Gastroesophageal sphincter (tissue), 3 donors: Measurements from ENCODE around the gene LIF.

Experiments used
- EP300 ChIP-seq: sonication (generic); formaldehyde crosslinking; IDR thresholded peaks from one replicate; pipeline ENCODE4 v1.6.1; 2017; ENCODE audit warnings: antibody characterized with exemption, mild to moderate bottlenecking
- POLR2AphosphoS5 ChIP-seq: sonication (generic); formaldehyde crosslinking; IDR thresholded peaks from one replicate; pipeline ENCODE4 v1.6.1; 2017; ENCODE audit warnings: antibody characterized with exemption
- TF ChIP-seq, protein P1 (sequence below), 4 experiments: fragments of 200-600 bp in 2 of 4; fragments of 450-650 bp in 2 of 4; sonication (generic) in 1 of 4; IDR thresholded peaks; one replicate each; pipeline ENCODE4 v1.5.1; 2017 to 2019; ENCODE audit warnings: antibody characterized with exemption in 4 of 4, mild to moderate bottlenecking in 2 of 4, moderate library complexity in 2 of 4

- TF ChIP-seq, protein P1, sequence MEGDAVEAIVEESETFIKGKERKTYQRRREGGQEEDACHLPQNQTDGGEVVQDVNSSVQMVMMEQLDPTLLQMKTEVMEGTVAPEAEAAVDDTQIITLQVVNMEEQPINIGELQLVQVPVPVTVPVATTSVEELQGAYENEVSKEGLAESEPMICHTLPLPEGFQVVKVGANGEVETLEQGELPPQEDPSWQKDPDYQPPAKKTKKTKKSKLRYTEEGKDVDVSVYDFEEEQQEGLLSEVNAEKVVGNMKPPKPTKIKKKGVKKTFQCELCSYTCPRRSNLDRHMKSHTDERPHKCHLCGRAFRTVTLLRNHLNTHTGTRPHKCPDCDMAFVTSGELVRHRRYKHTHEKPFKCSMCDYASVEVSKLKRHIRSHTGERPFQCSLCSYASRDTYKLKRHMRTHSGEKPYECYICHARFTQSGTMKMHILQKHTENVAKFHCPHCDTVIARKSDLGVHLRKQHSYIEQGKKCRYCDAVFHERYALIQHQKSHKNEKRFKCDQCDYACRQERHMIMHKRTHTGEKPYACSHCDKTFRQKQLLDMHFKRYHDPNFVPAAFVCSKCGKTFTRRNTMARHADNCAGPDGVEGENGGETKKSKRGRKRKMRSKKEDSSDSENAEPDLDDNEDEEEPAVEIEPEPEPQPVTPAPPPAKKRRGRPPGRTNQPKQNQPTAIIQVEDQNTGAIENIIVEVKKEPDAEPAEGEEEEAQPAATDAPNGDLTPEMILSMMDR (IDR thresholded peaks at IDR 0.05), result no peak
- no peak for TF ChIP-seq EP300
- TF ChIP-seq POLR2AphosphoS5, result no peak
Measured at GRCh38 chr22:30279932-30280331, 33.4 kb upstream of the LIF start.
